ENCODE measurements around the gene ACSBG1.
A peak's percentile ranks its signal among the peaks of the same experiment; 100 is the strongest.
"Not testable (repeated sequence)": the region's sequence is repeated elsewhere in the genome, so short reads cannot be mapped to it uniquely, and the experiment has no call there.

The ACSBG1 gene

DNA sequence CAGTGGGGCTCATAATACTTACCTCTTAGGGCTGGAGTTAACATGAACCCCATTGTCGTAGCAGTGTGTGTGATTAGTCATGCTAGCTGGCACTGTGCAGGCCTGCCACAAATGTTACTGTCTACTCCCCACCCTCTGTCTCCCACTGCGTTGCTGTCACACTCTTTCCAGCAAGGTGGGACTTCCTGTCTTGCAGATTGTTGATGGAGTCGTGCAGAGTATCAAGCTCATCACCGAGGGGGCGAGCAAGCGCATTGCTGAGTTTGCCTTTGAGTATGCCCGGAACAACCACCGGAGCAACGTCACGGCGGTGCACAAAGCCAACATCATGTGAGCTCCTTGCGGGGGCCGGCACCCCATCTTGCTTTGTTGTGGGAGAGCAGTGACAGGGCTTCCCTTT lies 72.3 kb downstream of the ACSBG1 start:
- no peak for DNase-seq

DNA sequence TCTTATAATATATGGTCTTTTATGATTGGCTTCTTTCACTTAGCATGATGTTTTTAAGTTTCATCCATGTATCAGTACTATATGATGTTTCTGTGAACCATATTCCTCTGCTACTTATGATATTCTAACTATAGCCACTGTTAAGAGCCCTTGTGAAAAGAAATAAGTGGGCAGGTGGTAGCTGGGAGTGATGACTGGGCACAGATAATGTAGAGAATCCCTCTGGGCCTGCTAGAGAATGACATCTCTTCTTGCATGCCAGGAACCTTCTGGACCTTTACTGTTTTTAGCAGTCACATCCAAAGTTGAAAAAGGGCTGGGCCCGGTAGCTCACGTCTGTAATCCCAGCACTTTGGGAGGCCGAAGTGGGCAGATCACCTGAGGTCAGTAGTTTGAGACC lies 75.0 kb downstream of the ACSBG1 start:
- no peak for DNase-seq

DNA sequence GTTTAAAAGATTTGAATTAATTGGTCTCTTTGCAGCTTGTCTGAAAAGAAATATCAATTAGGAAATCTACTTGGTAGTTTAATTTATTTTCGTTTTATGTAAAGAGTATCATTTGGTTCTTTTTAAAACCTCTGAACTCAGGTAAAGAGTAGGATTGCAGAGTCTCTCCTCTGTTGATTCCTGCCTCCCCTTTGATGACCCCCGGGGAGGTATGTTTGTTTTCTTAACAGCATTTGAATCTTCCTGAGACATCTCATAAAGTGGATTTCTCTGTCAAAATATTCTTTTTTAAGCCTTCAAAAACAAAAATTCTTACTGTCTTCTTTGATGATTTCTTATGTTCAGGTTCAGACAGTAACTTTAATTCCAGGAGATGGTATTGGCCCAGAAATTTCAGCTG lies 77.2 kb downstream of the ACSBG1 start:
- no peak for DNase-seq

DNA sequence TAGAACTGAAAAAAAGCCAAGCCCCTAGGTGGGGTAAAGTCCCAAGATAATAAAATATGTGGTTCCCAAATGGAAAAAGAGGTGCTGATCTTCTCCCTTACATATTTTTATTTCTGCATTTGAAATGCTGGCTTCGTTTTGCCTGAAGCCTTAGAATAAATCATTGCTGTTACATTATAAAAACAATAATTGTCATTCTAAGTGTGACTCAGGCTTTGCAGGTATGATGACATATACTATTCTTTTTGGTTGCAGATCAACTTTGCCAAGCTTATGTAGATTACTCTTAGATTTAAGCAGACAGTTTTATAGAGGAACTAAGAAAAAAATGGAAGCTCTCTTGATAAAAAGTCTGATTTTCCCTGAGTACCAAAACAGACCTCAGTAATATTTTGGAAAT lies 77.7 kb downstream of the ACSBG1 start:
- no peak for DNase-seq

- no peak for DNase-seq
Observed at GRCh38 chr15:78155355-78155939, 78.9 kb downstream of the ACSBG1 start.

DNA sequence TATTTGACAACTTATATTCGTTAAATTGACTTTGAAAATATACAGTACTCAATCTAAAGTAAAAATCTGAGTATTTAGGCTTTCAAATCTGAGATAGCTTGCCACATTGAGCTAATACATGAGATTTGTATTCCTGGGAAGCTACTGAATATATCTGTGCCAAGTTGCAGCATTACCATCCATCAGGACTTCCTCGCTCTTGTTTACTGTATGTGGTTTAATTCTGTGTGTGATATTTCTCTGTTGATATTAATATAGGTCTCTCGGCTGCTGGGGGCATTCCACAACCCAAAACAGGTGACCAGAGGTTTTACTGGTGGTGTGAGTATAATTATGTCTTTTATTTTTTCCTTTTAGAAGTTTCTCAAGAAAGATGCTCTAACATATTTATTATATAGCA lies 79.4 kb downstream of the ACSBG1 start:
- DNase-seq, result no peak

DNA sequence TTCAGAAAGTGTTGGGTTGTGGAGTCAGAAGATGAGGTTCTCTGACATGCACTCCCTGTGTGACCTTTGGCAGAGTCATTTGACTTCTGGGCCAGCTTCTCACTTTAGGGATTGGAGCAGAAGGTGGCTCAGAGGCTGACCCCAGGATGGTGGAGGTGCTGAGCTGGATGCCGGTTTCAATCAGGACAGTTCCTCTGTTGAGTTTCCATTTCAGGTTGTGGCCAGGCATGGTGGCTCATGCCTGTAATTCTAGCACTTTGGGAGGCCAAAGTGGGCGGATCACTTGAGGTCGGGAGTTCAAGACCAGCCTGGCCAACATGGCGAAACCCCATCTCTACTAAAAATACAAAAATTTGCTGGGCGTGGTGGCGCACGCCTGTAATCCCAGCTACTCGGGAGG lies 83.3 kb downstream of the ACSBG1 start:
- DNase-seq, result not testable (repeated sequence)

GRCh38 chr15:78149805-78150751 lies 84.3 kb downstream of the ACSBG1 start:
- DNase-seq, result peak; percentile 33 to 56

DNA sequence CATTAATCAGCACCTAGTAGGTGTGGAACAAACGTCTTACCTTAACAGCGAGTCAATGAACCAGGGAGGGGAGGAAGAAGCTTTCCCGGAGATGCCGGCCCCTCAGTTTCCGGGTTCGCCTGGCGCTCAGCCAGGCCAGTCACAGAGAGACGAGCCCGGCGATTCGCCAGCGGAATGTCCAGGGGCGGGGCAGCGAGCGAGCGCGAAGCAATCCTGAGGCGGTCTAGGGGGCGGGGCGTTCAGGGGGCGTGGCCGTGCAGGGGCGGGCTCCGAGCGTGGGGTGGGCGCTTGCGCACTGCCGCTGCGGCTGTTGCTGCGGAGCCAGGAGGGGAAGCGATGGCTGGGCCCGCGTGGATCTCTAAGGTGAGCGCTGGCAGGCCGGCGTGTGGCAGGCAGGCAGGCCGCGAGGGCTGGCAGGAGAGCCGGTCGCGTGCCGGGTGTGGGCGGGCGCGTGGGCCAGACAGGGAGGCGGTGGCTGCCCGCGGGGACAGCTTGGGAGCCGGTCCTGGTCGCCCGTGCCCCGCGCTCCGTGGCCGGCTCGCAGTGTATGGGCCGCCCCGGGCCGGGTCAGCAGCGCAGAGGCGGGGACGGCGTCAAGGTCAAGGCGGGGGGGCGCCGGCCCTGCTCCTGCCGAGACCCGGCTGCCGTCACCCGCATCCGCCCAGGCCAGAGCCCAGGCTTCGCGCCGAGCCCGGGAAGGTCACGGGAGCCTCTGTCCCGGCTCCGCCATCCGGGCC lies 85.1 kb downstream of the ACSBG1 start, which contains the start of gene IDH3A:
Gene IDH3A (plus strand): TSS at position 295 of the 737 bp plus-strand sequence. CDS start 42 bp downstream, at position 337.
- peak; percentile 90 to 98 for DNase-seq

GRCh38 chr15:78148392-78149067 lies 85.8 kb downstream of the ACSBG1 start:
- DNase-seq, result no peak

GRCh38 chr15:78147566-78147965 lies 86.8 kb downstream of the ACSBG1 start:
- no peak for DNase-seq

- DNase-seq, result no peak
Observed at GRCh38 chr15:78146425-78147154, 87.8 kb downstream of the ACSBG1 start.

DNA sequence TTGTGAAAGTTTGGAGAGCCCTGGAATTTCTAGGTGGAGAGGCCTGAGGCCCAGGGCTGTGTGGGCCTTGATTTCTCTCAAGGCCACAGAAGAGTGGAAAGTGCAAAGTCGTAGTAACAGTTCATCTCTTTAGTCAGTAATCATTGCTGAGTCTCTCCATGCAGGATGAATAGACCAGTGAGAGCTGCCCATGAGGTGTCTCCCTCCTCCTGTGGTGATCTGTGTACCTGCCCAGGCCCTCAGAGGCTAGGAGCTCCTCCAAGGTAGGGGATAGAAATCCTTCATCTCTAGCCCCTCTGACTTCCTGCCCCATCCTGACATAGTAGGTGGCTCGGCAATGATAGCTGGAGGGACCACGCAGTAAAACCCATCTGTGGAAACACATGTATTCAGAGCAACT lies 92.0 kb downstream of the ACSBG1 start:
- DNase-seq, result no peak

GRCh38 chr15:78140292-78140691 lies 94.1 kb downstream of the ACSBG1 start:
- no peak for DNase-seq

- DNase-seq, result no peak
Observed at GRCh38 chr15:78139578-78139977, 94.8 kb downstream of the ACSBG1 start.

DNA sequence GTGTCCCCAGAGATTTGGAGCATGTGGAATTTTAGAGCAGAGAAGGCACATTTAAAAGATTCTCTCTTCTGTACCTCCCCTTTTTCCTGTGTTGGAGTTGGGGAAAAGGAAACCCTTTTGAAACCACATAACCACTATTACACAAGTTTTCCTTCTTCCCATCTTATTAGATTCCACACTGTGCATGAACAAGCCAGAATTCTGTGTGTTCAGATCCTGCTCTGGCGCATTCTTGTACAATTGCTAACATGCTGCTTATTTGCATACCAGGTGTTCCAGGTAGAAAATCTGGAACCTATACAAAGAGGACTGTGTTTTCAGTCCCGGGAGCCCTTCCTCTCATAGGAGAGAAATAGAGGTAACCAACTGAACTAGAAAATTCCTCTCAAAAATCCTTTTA lies 100.6 kb downstream of the ACSBG1 start:
- DNase-seq, result peak; percentile 96

DNA sequence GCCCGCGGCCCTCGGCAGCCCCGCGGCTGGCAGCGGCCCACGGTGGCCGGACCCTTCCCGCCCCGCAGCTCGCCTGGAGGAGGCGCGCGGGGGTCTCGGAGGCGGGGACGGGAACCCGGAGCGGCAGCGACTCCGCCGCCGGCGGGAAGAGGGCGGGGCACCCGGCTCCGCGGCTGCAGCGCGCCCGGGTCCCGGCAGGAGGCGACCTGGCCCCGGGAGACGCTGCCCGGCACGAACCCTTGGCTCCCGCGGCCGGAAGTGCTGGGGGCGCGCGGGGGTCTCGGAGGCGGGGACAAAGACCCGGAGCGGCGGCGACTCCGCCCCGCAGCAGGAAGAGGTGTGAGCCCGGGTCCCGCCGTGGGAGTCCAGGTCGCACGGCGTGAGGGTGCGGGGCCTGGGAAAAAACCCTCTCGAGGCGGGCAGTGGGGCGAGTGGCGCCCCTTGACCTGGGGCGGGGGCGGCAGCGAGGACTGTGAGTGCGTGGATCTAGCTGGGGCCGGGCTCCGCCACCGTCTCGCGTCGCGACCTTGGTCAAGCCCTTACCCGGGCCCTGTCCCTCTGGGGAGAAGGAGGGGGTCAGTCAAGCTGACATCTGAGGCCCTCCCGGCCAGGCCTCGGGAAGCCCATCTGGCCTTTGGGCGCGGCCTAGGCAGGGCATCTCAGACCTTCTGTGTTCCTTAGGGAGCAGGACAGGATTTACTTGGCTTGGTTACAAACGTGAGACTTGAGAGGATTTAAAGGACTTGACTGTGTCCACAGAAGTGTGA lies 102.9 kb downstream of the ACSBG1 start, which contains the start of gene CIB2:
Gene CIB2 (minus strand): TSS at position 151 of the 767 bp plus-strand sequence. CDS start 230 bp downstream, outside the sequence.
- peak; percentile 57 to 89 for DNase-seq

- peak in 1 of 2 experiments; percentile 82 for DNase-seq
Observed at GRCh38 chr15:78130466-78131294, 103.7 kb downstream of the ACSBG1 start.

- DNase-seq, result no peak
Observed at GRCh38 chr15:78129751-78130287, 104.5 kb downstream of the ACSBG1 start.

Data from NCI-H526 (cell line).